ENCODE measurements around the gene PCDHAC2.

Gene PCDHAC2, protein sequence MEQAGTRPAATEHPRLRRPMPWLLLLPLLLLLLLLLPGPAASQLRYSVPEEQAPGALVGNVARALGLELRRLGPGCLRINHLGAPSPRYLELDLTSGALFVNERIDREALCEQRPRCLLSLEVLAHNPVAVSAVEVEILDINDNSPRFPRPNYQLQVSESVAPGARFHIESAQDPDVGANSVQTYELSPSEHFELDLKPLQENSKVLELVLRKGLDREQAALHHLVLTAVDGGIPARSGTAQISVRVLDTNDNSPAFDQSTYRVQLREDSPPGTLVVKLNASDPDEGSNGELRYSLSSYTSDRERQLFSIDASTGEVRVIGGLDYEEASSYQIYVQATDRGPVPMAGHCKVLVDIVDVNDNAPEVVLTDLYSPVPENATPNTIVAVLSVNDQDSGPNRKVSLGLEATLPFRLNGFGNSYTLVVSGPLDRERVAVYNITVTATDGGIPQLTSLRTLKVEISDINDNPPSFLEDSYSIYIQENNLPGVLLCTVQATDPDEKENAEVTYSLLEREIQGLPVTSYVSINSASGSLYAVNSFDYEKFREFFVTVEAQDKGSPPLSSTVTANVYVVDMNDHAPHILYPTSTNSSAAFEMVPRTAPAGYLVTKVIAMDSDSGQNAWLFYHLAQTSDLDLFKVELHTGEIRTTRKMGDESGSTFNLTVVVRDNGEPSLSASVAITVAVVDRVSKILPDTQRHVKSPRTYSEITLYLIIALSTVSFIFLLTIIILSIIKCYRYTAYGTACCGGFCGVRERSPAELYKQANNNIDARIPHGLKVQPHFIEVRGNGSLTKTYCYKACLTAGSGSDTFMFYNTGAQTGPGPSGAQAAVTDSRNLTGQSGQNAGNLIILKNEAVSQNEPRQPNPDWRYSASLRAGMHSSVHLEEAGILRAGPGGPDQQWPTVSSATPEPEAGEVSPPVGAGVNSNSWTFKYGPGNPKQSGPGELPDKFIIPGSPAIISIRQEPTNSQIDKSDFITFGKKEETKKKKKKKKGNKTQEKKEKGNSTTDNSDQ

DNA sequence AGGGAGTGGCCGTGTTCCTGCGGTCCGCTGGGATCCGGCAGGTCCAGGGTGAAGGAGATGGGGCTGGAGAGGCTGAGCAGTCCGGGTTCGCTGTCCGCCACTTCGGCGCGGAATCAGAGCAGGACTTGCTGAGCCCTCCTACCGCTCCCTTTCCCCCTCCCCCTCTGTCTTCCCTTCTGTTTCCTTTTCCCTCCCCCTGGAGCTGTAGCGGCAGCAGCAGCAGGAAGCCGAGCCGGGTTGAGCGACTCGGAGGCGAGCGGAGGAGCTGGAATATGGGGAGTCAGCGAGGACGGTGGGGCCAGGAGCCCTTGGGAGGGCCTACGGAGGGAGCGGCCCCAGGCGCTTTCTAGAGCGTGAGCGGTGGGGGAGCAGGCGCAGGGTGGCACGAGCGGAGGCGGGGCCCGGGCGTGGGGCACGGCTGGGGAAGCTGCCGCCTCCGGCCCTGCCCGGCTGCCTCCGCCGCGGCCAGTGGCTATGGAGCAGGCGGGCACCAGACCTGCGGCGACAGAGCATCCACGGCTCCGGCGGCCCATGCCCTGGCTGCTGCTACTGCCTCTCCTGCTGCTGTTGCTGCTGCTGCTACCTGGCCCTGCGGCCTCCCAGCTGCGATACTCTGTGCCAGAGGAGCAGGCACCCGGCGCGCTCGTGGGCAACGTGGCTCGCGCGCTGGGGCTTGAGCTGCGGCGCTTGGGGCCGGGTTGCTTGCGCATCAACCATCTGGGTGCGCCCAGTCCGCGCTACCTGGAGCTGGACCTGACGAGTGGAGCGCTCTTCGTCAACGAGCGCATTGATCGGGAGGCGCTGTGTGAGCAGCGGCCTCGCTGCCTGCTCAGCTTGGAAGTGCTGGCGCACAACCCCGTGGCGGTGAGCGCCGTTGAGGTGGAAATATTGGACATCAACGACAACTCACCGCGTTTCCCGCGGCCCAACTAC lies at the start of gene PCDHAC2:
Gene PCDHAC2 (plus strand): TSS at position 184 of the 933 bp plus-strand sequence. CDS start 291 bp downstream, at position 475.
- ATAC-seq, result no peak

DNA sequence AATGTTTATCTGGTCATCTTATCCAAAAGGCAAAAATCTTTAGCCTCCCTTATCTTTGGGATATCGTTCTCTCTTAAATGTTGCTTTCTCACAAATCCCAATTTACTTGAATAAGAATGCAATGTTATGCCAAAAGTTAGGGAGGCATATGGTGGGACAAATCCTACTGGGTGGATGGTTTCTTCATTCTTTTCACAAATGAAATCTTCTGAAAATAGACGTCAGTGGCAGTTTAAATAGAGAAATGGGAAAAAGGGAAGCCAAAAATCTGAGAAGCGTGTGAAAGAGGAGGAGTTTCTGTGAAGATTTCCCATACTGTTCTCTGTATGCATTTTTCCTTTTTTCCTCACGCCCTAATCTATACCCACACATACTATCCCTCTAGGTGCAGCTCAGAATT lies 42.7 kb upstream of the PCDHAC2 start:
- ATAC-seq, result no peak

DNA sequence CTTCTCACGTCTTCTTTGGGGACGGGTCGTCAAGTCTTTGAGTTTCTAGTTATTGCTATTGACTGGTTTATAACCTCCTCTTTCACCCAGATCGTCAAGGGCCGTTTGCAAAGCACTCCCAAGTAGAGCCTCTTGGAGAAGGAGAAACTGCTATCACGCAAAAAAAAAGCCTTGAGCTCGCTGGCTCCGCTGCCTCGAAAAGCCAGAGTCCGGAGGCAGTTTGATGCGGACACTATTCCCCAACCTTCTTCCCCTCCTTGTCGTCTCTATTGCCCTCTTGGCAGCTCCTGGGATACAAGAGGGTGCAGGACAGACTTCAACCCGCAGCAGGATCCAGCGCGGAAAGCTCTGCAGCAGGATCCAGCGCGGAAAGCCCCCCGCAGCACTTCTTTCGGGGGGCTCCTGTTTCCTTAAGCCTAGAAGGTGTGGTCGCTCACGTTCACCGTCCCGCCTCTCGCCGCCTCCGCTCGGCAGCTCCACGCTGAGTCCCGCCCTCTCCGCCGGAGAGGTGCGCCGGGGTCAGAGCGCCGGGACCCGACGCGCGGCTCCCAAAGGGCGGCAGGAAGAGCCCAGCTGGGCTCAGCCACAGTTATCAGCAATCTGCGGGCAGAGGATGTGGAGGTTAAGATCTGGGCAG lies 40.4 kb upstream of the PCDHAC2 start, which contains the start of gene PCDHAC1:
Gene PCDHAC1 (plus strand): TSS at position 494 of the 637 bp plus-strand sequence. CDS start 594 bp downstream, outside the sequence.
- ATAC-seq, result no peak

DNA sequence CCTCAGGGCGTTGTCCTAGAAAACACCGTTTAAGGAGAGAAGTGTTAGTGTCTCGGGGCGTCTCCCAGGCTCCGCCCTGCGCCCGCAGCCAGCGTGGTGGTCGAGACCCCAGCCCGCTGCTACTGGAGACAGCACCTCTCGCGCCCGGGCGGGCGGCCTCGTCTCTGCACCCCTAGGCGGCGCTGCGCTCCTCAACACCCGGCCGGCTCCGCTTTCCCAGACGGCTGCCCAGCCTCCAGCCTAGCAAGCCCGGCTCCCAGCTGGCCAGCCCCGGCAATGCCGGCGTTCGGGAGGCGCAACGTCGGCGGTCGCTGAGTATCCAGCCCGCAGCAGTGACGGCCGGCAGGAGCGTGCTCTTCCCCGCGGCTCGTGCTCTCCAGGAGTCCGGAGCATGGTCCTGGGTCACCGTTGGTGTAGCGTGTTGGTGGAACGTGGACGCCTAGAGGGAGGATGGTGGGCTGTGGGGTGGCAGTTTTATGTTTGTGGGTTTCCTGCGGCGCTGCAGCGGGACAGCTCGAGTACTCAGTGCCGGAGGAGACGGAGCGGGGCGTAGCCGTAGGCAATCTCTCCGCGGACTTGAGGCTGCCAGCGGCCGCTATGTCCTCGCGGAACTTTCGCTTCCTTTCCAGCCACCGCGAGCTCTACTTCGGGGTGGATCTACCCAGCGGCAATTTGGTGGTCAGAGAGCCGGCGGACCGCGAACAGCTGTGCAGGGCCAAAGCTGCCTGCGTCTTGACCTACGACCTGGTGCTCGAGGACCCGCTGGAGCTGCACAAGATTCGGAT lies 39.6 kb upstream of the PCDHAC2 start:
- ATAC-seq, result peak; percentile 13 to 32

DNA sequence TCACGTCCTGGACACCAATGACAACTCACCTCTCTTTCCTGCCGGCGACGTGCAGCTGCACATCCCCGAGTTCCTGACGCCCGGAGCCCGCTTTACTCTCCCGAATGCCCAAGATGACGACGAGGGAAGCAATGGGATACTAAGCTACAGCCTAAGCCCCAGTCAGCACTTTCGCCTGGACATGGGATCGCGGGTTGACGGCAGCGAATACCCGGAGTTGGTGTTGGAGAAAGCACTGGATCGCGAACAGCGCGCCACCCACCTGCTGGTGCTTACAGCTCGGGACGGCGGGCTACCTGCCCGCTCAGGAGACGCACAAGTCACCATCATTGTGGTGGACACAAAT lies 39.1 kb upstream of the PCDHAC2 start:
- no peak for ATAC-seq

DNA sequence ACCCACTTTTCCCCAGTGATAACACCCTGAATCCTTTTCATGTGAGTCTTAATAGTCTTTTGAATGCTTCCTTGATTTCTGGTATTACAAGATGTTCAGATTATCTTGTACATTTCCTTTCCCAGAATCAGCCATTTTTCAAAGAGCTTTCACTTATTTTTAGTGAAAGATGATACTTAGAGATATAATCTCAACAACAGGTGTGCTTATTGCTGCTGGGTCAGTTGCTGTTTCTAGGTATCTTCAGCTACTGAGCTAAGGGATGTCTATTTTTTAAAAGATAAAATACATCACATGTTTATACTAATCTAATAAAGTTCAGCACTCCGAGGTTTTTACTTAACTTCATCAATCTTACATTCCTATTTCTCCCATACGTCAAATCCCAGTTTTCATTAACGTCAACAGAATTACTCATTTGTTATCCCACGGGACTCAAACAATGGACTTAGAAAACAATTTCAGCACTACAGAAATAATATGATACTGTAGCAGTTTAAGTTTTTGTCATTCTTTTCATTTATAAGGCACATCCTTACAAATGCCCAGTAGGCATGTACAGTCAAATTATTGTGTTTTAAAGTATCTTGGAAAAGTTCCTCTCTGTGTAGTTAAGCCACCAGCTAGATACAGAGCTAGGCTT lies 31.2 kb upstream of the PCDHAC2 start:
- ATAC-seq, result no peak

DNA sequence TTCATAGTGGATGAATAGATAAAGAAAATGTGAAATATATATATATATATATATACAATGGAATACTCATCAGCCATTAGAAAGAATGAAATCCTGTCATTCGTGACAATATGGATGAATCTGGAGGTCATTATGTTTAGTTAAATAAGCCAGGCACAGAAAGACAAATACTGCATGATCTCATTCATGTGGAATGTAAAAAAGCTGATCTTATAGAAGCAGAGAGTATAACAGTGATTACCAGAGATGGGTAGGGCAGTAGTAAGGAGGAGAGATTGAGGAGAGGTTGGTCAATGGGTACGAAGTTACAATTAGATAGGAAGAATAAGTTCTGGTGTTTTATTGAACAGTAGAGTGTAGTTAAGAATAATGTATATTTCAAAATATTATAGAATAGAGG lies 19.7 kb upstream of the PCDHAC2 start:
- ATAC-seq, result no peak

DNA sequence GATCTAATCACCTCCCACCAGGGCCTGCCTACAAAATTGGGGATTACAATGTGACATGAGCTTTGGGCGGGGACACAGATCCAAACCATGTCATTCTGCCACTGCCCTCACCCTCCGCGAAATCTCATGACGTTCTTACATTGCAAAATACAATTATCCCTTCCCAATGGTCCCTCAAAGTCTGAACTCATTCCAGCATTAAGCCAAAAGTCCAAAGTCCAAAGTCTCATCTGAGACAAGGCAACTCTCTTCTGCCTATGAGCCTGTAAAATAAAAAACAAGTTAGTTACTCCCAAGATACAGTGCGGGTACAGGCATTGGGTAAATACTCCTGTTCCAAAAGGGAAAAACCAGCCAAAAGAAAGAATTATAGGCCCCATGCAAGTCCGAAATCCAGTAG lies 14.6 kb upstream of the PCDHAC2 start:
- ATAC-seq, result no peak

DNA sequence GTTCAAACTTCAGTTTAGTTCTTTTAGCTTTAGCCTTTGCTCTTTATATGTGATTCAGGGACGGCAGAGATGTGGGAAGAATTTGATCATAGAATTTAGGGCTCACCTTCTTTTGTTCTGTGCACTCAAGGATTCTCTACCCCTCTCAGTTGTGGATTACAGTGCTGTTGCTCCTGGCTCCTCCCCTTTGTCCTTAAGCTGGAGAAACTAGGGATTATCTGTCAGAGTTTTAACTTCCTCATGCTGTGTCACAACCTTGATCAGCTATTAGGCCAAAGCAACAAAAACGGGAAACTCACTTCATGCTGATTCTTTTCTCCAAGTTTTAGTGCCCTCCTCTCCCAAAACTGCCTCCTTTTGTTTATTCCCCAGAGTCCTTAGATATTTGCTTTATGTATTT lies 13.0 kb upstream of the PCDHAC2 start:
- ATAC-seq, result no peak

DNA sequence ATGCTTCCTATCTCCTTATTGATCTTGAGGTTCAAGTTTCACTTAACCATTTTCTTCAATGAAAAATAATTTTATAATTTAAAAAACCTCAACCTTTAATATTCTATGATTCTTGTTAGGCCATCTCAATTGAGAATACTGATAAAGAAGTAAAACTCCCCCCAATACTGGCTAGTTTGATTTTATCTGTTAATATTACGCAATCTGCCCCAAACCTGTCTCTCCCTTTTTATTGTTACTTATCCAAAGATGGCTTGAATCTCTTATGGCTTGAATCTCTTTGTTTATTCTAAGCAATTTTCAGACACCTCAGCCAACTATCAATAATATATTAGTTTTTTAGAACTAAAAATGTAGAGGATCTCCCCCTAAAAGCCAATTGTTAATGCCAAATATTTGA lies 4.1 kb upstream of the PCDHAC2 start:
- ATAC-seq, result no peak

DNA sequence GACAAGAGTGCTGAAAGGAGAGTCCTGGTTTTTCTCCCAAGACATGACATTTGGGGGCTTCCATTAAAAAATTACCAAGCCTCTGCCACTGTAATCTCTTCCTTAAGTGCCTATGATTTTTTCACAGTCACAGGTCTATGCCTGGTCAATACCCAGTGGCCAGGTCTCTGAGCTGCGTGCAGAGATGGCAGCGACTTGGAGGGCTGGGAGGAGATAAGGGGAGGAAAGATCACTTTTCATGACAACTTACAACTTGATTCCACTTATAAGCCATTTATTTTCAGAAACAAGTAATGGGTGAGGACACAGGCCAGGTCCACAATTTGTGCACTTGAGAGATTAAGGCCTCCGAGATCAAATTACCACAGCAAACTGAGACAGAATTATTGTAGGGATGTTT lies 1.9 kb upstream of the PCDHAC2 start:
- ATAC-seq, result no peak

DNA sequence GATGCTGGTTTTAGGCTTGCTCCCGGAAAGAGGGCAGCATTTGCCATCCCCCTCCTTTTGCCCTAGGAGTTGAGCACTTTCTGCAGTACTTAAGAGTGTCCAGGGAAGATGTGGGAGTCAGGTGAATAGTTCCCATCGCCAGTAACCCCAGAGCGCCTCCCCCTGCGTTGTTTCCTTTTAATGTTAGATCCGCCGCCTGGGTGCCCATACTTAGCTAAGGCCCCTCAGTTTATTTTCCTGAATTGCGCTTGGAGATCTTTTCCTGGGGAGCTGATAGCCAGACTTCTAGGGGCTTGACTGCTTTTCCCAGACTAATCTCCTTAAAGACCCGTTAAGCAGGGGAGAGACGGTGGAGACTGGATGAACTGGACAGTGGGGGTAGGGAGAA lies 377 bp upstream of the PCDHAC2 start:
- ATAC-seq, result no peak

DNA sequence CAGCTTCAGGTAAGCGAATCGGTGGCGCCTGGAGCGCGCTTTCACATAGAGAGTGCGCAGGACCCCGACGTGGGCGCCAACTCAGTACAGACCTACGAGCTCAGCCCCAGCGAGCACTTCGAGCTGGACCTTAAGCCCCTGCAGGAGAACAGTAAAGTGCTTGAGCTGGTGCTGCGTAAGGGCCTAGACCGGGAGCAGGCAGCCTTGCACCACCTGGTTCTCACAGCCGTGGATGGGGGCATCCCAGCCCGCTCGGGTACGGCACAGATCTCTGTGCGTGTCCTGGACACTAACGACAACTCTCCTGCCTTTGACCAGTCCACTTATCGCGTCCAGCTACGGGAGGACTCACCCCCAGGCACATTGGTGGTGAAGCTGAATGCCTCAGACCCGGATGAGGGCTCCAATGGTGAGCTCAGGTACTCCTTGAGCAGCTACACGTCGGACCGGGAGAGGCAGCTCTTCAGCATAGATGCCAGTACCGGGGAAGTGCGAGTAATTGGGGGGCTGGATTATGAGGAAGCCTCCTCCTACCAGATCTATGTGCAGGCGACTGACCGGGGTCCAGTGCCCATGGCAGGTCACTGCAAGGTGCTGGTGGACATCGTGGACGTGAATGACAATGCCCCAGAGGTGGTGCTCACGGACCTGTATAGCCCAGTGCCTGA lies 1.1 kb downstream of the PCDHAC2 start:
- no peak for ATAC-seq

DNA sequence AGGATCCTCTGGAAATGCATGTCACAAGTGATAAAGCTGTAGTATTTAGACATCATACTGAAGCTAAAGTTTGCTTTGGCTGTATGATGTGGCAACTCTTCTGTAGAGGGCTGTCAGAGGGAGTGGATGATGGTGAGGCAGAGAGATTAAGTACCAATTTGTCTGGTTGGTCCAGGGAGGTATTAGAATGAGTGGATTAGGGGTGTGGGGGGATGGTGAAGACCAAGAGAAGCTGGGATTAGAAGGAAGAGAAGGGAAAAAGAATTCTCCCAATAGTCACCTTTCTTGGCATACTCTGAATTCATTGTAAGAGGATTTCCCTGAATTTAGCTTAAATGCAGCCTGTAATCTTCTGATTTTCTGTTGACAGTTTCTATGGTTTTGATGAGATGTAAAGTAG lies 3.6 kb downstream of the PCDHAC2 start:
- ATAC-seq, result no peak

DNA sequence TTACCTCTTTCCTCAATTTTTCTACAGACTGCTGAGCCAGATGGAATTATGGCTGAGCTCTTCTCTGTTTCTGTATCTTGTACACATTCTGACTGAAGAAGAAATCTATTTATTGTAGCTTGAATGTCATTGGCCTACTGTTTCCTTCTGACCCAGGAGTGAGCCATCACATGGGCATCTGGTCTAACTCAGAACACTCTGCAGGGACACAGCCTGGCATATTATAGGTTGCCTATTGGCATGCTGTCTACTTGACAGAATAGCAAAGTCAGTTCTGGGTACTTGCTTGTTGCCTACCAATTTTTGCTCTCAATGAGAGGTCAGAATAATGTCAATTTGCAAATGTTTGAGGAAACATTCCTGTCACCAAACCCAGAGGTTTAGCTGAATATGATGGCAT lies 7.3 kb downstream of the PCDHAC2 start:
- no peak for ATAC-seq

DNA sequence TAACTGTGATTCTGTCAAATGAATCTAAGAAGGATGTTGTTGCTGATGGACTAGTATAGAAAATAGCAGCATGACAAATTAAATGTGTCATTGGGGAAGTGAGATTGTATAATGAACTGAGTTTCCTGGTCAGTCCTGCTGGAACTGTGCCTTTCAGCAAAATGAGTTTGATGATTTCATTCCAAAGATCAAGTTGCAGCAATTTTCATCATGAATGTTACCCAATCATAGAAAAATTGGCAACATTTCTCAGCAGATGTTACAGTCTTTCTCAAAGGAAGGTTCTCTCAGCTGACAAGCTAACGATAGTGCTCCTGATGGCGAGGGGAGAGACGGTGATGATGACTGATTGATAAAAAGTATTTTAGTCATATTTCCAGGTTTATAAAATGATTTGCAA lies 10.7 kb downstream of the PCDHAC2 start:
- no peak for ATAC-seq

DNA sequence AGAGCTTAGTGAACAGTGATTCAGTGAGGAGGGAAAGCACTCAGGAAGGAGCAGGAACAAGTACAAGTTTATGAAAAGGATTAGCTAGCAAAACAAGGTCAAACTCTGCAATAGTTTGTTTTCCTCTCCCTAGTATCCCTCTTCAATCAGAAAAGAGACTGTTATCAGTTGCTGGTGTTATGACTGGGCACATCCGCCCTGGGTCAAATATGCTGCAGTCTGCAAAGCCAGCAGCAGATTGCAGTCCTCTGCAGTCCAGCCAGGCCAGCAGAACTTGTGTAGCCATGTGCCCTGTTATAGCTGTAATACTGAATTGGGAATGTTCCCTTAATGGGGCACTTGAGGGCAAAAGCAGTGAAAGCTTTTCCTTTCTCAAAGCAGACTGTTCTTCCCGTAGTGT lies 12.0 kb downstream of the PCDHAC2 start:
- no peak for ATAC-seq

DNA sequence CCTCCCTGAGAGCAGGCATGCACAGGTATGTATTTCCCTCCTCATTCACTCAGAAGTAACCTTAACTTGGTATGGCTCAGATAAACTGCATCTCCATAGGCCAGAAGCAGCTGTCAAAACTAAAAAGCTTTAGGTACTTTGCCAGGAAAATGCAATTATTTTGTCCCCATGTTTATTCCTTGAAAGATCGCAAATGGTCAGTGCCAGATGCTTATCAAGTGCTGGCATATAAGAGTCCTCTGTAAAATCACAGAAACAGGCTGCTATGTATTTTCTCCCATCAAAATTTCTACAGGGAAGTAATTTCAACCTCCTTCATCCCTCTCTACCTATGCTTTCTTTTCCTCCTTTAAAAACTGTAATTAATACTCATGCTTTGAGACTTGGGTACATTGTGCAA lies 12.7 kb downstream of the PCDHAC2 start:
- no peak for ATAC-seq

DNA sequence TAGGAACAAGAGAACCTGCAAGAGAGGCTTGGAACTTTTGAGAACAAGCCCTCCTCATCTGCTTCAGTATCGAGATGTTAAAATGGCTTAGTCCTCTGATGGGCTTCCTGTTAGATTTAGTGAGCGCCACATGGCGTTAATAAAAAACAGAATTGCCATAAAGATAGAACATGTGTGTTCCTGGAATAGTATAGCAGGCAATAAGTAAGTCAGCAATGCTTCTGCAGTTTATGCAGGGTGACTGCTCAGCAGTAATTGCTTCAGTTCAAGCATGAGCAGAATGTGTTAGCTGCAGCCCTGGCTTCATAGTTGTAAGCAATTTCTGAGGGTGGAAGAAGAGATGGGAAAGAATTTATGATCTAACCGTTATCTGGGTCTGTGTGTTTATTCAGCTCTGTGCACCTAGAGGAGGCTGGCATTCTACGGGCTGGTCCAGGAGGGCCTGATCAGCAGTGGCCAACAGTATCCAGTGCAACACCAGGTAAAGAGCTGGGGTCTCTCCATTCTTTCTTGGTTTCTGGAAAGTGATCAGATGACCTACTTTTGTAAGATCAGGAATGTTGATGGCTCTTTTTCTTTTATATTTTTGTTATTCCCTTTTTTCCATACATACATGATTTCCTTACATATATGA lies 15.9 kb downstream of the PCDHAC2 start:
- no peak for ATAC-seq

DNA sequence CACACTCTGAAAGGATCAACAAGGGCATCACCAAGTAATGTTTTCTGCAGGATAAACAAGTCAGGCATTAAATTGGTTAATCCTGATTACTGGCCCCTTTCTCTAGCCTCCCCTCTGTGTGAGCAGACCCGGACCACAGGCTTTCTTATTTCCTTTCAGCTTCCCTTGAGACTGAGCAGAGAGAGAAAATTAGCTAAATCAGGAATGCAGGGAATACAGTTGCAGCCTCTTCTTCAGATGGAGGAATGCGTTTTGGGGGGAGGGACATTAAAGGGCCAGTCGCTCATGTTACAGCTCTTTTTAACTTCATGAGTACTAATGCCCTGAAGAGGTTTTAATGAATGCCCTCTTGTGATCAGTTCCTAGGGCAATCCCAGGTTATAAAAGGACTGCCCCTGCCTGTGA lies 19.8 kb downstream of the PCDHAC2 start:
- no peak for ATAC-seq

Data from activated CD4-positive, CD25-positive, alpha-beta regulatory T cell treated with anti-CD3 and anti-CD28 coated beads, Interleukin-2, amount 50 U/mL, for 24 hours (primary cell).